A549 treated with CORT108297 at 1 μM for 4 hours (cell line): Measurements from ENCODE around the gene HSPA6. TPM values are rescaled to one million over a fixed set of nuclear protein-coding genes. Genes with fewer than 3 reads are reported as not detected.

Source experiments
- total RNA-seq: library from RNA; stranded (reverse); fragments of 200-300 nt; extraction: Qiagen RNA extraction; gene quantifications from 5 replicates; pipeline ENCODE4 v1.2.3, GENCODE V29; 2022

HSPA6 gene
- 2.0 to 10.4 TPM (median 2.4 TPM) in 5 replicates for total RNA-seq

DNA sequence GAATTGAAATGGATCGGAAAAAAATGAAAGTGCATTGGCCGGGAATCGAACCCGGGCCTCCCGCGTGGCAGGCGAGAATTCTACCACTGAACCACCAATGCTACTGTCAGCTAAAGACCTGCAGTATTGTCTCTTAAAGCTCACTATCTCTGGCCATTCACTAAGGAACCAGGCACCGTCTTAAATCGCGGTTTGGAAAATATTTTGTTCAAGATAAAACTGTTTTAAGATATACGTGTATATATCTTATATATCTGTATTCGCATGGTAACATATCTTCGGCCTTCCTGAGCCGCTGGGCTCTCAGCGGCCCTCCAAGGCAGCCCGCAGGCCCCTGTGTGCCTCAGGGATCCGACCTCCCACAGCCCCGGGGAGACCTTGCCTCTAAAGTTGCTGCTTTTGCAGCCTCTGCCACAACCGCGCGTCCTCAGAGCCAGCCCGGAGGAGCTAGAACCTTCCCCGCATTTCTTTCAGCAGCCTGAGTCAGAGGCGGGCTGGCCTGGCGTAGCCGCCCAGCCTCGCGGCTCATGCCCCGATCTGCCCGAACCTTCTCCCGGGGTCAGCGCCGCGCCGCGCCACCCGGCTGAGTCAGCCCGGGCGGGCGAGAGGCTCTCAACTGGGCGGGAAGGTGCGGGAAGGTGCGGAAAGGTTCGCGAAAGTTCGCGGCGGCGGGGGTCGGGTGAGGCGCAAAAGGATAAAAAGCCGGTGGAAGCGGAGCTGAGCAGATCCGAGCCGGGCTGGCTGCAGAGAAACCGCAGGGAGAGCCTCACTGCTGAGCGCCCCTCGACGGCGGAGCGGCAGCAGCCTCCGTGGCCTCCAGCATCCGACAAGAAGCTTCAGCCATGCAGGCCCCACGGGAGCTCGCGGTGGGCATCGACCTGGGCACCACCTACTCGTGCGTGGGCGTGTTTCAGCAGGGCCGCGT is at the start of gene HSPA6:
TSS of gene HSPA6 (plus strand) at position 724 of the 925 bp plus-strand sequence. CDS start at position 843, 119 bp downstream.

DNA sequence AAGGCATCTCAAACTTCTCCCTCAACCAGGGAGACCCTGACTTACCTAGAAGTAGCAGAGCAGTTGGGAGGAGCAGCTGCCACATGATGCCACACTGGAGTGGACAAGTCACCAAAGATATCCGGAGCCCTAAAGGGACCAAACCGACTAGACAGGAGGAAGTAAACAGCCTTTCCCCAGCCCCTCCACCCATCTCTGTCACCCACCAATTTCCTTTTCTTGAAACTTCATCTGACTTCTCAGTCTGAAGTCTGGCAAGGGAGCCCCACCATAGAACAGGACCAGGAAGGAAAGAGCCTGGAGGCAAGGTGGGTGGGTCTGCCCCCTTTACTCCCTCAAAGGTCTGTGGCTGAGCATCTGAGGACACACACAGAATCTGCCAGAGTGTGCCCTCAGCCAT is 25.3 kb downstream of the HSPA6 start, which contains the start of gene FCGR3A:
TSS of gene FCGR3A (minus strand) at position 167 of the 400 bp plus-strand sequence. CDS start at position 85, 82 bp downstream.

Other genes with a start within 250 kb of the HSPA6 start
- gene MPZ, start 214.6 kb upstream of the HSPA6 start, total RNA-seq: 0.18 to 0.40 TPM (median 0.30 TPM) in 5 replicates
- gene SDHC, start 210.2 kb upstream of the HSPA6 start, total RNA-seq: 236 to 259 TPM (median 248 TPM) in 5 replicates
- gene CFAP126, start 156.7 kb upstream of the HSPA6 start, total RNA-seq: 0.13 to 0.40 TPM (median 0.17 TPM) in 4 of 5 replicates, not detected in the other
- not detected in 5 replicates for gene FCGR2A, start 19.1 kb upstream of the HSPA6 start, total RNA-seq
- gene FCGR3A, start 25.3 kb downstream of the HSPA6 start, total RNA-seq: not detected in 5 replicates
- not detected in 5 replicates for gene FCGR3B, start 106.6 kb downstream of the HSPA6 start, total RNA-seq
- gene FCGR2B, start 138.6 kb downstream of the HSPA6 start, total RNA-seq: not detected in 5 replicates
- 0.06 to 0.10 TPM in 2 of 5 replicates, not detected in the others for gene FCRLA, start 182.7 kb downstream of the HSPA6 start, total RNA-seq
- gene FCRLB, start 197.0 kb downstream of the HSPA6 start, total RNA-seq: 1.3 to 2.1 TPM (median 1.7 TPM) in 5 replicates
- gene DUSP12, start 225.2 kb downstream of the HSPA6 start, total RNA-seq: 41.1 to 53.0 TPM (median 46.9 TPM) in 5 replicates
- 11.0 to 13.7 TPM (median 12.7 TPM) in 5 replicates for gene ATF6, start 241.8 kb downstream of the HSPA6 start, total RNA-seq